ENCODE results near the gene LAMB1. TPM values are rescaled to one million over a fixed set of nuclear protein-coding genes. Genes with fewer than 3 reads are reported as not detected.

Gene LAMB1
- total and polyA plus RNA-seq, 2 of the 13 experiments (the other 11 are each of a cell fraction or from before 2014, with no cell fraction given) = 109 to 124 TPM

DNA sequence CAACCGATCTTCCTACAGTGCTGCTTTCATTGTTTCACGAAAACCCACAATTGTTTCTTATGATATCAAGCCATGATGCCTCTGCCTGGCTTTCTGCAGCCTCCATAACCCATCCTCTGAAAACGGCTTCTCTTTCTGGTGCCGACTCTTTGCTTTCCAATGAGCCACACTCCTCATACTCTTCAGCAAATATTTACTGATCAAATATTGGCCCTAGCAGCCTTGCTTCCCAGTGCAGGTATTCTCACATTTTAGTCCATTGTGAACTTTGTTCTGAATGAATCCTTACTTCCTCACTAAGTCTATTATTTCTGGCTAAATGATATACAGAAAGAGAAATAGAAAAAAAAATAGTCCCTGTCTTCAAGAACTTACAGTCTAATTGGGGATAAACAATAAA lies 35.5 kb downstream of the LAMB1 start (continued):
- TF ChIP-seq ZNF124 (CRISPR knock-in tag; IDR thresholded peaks at IDR 0.05) (peak; percentile 71; the same call in 1 of the 2 replicates), ZBTB7A (CRISPR knock-in tag; IDR thresholded peaks at IDR 0.05) (no peak), TEAD3 (CRISPR knock-in tag; optimal IDR thresholded peaks at IDR 0.05; ENCODE audit: borderline replicate concordance) (peak; percentile 43), MXD4 (CRISPR knock-in tag; IDR thresholded peaks at IDR 0.05) (0 out of 2 replicates have a peak, but pooled peaks have one; percentile 20), PHF21A (CRISPR knock-in tag; IDR thresholded peaks at IDR 0.05) (0 out of 2 replicates have a peak, but pooled peaks have one; percentile 34), TBL1XR1 (IDR thresholded peaks at IDR 0.05; ENCODE audit: borderline replicate concordance, low read length, partially characterized antibody) (peak; percentile 66), ZNF672 (CRISPR knock-in tag; IDR thresholded peaks at IDR 0.05) (no peak), POGZ (CRISPR knock-in tag; IDR thresholded peaks at IDR 0.05) (peak; percentile 33; the same call in 1 of the 2 replicates), SALL2 (CRISPR knock-in tag; IDR thresholded peaks at IDR 0.05) (no peak)
- TF ChIP-seq, protein P1, sequence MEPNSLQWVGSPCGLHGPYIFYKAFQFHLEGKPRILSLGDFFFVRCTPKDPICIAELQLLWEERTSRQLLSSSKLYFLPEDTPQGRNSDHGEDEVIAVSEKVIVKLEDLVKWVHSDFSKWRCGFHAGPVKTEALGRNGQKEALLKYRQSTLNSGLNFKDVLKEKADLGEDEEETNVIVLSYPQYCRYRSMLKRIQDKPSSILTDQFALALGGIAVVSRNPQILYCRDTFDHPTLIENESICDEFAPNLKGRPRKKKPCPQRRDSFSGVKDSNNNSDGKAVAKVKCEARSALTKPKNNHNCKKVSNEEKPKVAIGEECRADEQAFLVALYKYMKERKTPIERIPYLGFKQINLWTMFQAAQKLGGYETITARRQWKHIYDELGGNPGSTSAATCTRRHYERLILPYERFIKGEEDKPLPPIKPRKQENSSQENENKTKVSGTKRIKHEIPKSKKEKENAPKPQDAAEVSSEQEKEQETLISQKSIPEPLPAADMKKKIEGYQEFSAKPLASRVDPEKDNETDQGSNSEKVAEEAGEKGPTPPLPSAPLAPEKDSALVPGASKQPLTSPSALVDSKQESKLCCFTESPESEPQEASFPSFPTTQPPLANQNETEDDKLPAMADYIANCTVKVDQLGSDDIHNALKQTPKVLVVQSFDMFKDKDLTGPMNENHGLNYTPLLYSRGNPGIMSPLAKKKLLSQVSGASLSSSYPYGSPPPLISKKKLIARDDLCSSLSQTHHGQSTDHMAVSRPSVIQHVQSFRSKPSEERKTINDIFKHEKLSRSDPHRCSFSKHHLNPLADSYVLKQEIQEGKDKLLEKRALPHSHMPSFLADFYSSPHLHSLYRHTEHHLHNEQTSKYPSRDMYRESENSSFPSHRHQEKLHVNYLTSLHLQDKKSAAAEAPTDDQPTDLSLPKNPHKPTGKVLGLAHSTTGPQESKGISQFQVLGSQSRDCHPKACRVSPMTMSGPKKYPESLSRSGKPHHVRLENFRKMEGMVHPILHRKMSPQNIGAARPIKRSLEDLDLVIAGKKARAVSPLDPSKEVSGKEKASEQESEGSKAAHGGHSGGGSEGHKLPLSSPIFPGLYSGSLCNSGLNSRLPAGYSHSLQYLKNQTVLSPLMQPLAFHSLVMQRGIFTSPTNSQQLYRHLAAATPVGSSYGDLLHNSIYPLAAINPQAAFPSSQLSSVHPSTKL (CRISPR knock-in tag; IDR thresholded peaks at IDR 0.05) = peak; percentile 97
- TF ChIP-seq, protein P2, sequence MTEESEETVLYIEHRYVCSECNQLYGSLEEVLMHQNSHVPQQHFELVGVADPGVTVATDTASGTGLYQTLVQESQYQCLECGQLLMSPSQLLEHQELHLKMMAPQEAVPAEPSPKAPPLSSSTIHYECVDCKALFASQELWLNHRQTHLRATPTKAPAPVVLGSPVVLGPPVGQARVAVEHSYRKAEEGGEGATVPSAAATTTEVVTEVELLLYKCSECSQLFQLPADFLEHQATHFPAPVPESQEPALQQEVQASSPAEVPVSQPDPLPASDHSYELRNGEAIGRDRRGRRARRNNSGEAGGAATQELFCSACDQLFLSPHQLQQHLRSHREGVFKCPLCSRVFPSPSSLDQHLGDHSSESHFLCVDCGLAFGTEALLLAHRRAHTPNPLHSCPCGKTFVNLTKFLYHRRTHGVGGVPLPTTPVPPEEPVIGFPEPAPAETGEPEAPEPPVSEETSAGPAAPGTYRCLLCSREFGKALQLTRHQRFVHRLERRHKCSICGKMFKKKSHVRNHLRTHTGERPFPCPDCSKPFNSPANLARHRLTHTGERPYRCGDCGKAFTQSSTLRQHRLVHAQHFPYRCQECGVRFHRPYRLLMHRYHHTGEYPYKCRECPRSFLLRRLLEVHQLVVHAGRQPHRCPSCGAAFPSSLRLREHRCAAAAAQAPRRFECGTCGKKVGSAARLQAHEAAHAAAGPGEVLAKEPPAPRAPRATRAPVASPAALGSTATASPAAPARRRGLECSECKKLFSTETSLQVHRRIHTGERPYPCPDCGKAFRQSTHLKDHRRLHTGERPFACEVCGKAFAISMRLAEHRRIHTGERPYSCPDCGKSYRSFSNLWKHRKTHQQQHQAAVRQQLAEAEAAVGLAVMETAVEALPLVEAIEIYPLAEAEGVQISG (CRISPR knock-in tag; IDR thresholded peaks at IDR 0.05) = peak; percentile 56; the same call in 1 of the 2 replicates
- TF ChIP-seq, protein P3, sequence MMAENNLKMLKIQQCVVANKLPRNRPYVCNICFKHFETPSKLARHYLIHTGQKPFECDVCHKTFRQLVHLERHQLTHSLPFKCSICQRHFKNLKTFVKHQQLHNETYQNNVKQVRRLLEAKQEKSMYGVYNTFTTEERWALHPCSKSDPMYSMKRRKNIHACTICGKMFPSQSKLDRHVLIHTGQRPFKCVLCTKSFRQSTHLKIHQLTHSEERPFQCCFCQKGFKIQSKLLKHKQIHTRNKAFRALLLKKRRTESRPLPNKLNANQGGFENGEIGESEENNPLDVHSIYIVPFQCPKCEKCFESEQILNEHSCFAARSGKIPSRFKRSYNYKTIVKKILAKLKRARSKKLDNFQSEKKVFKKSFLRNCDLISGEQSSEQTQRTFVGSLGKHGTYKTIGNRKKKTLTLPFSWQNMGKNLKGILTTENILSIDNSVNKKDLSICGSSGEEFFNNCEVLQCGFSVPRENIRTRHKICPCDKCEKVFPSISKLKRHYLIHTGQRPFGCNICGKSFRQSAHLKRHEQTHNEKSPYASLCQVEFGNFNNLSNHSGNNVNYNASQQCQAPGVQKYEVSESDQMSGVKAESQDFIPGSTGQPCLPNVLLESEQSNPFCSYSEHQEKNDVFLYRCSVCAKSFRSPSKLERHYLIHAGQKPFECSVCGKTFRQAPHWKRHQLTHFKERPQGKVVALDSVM (CRISPR knock-in tag; IDR thresholded peaks at IDR 0.05) = 0 out of 2 replicates have a peak, but pooled peaks have one; percentile 30
- TF ChIP-seq, protein P4, sequence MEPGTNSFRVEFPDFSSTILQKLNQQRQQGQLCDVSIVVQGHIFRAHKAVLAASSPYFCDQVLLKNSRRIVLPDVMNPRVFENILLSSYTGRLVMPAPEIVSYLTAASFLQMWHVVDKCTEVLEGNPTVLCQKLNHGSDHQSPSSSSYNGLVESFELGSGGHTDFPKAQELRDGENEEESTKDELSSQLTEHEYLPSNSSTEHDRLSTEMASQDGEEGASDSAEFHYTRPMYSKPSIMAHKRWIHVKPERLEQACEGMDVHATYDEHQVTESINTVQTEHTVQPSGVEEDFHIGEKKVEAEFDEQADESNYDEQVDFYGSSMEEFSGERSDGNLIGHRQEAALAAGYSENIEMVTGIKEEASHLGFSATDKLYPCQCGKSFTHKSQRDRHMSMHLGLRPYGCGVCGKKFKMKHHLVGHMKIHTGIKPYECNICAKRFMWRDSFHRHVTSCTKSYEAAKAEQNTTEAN (CRISPR knock-in tag; conservative IDR thresholded peaks at IDR 0.05) = 0 out of 2 replicates have a peak, but pooled peaks have one; percentile 55
- TF ChIP-seq, protein P5, sequence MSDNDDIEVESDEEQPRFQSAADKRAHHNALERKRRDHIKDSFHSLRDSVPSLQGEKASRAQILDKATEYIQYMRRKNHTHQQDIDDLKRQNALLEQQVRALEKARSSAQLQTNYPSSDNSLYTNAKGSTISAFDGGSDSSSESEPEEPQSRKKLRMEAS (IDR thresholded peaks at IDR 0.05) = peak; percentile 51; the same call in 1 of the 2 replicates
- TF ChIP-seq, protein P6, sequence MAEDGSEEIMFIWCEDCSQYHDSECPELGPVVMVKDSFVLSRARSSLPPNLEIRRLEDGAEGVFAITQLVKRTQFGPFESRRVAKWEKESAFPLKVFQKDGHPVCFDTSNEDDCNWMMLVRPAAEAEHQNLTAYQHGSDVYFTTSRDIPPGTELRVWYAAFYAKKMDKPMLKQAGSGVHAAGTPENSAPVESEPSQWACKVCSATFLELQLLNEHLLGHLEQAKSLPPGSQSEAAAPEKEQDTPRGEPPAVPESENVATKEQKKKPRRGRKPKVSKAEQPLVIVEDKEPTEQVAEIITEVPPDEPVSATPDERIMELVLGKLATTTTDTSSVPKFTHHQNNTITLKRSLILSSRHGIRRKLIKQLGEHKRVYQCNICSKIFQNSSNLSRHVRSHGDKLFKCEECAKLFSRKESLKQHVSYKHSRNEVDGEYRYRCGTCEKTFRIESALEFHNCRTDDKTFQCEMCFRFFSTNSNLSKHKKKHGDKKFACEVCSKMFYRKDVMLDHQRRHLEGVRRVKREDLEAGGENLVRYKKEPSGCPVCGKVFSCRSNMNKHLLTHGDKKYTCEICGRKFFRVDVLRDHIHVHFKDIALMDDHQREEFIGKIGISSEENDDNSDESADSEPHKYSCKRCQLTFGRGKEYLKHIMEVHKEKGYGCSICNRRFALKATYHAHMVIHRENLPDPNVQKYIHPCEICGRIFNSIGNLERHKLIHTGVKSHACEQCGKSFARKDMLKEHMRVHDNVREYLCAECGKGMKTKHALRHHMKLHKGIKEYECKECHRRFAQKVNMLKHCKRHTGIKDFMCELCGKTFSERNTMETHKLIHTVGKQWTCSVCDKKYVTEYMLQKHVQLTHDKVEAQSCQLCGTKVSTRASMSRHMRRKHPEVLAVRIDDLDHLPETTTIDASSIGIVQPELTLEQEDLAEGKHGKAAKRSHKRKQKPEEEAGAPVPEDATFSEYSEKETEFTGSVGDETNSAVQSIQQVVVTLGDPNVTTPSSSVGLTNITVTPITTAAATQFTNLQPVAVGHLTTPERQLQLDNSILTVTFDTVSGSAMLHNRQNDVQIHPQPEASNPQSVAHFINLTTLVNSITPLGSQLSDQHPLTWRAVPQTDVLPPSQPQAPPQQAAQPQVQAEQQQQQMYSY (CRISPR knock-in tag; IDR thresholded peaks at IDR 0.05) = peak; percentile 53; the same call in 1 of the 2 replicates

Measured in HepG2 (cell line).